ENCODE data around the gene MAD1L1. TPM values are rescaled to one million over a fixed set of nuclear protein-coding genes. Genes with fewer than 3 reads are reported as not detected.

The MAD1L1 gene
- total and polyA plus RNA-seq, 4 donors = 43.0 to 54.9 (median 49.9) TPM

DNA sequence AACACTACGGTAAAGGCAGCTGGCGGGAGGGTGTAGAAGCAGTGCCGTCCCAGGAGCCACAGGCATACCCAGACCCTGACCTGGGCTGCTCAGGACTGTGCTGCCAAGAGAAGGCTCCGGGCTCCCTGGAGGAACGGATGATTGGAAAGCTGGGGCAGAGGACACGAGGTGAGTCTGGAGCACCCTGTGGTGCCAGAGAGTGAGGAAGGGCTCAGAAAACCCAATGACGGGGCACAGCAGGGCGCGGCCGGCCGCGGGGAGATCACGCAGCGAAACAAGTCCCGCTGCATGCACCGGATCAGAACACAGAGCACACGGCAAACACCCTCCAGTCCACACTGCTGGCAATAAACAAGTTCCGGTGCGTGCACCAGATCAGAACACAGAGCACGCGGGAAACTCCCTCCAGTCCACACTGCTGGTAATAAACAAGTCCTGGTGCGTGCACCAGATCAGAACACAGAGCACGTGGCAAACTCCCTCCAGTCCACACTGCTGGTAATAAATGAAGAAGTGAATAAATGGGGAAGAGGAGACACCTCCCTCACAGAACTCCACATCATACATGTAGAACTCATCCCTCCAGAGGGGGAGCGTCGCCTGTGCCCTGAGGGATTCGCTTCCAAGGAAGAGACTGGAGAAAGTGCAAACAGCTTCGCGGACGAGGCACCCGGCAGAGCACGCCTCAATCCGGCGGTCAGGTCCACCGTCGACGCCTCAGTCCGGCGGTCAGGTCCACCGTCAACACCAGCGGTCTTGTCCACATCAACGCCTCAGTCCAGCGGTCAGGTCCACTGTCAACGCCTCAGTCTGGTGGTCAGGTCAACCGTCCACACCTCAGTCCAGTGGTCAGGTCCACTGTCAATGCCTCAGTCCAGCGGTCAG is 265.0 kb downstream of the MAD1L1 start:
- no peak for DNase-seq
- Histone ChIP-seq H3K36me3 (ENCODE audit: control insufficient read depth in 4 of 4, insufficient read depth in 4 of 4, low read length in 4 of 4) (peaks cover 0 to 9% (median 0%) of the 10 kb centered on the region in 4 donors), H3K9ac (ENCODE audit: insufficient read depth in 1 of 2, low read length in 2 of 2) (no peak overlapping the region), H3K4me1 (ENCODE audit: control insufficient read depth in 5 of 5, insufficient read depth in 5 of 5, low read length in 5 of 5) (no peaks in the 10 kb centered on the region), H3K4me3 (no peak overlapping the region), H3K9me3 (ENCODE audit: control insufficient read depth in 4 of 4, insufficient read depth in 3 of 4, low read length in 3 of 4) (no peaks in the 10 kb centered on the region), H3K27ac (ENCODE audit: low read depth in 1 of 2, low read length in 1 of 2) (no peak overlapping the region), H3K27me3 (ENCODE audit: control insufficient read depth in 3 of 3, insufficient read depth in 3 of 3, low read length in 2 of 3) (no peaks in the 10 kb centered on the region)
- WGBS, 2 donors = 95 to 98% methylated on average over 45 of the region's 45 CpGs
- no peak for TF ChIP-seq CTCF (IDR thresholded peaks at IDR 0.05; ENCODE audit: control extremely low read depth, extremely low read depth)
- ATAC-seq (ENCODE audit: insufficient read depth, low FRiP score) = no peak

- Histone ChIP-seq H3K27ac (ENCODE audit: low read depth in 1 of 2, low read length in 1 of 2) (no peak overlapping the region), H3K27me3 (ENCODE audit: control insufficient read depth in 3 of 3, insufficient read depth in 3 of 3, low read length in 2 of 3) (no peaks in the 10 kb centered on the region), H3K4me1 (ENCODE audit: control insufficient read depth in 5 of 5, insufficient read depth in 5 of 5, low read length in 5 of 5) (no peaks in the 10 kb centered on the region), H3K9ac (ENCODE audit: insufficient read depth in 1 of 2, low read length in 2 of 2) (no peak overlapping the region), H3K36me3 (ENCODE audit: control insufficient read depth in 4 of 4, insufficient read depth in 4 of 4, low read length in 4 of 4) (peaks cover 0 to 9% (median 0%) of the 10 kb centered on the region in 4 donors), H3K4me3 (no peak overlapping the region), H3K9me3 (ENCODE audit: control insufficient read depth in 4 of 4, insufficient read depth in 3 of 4, low read length in 3 of 4) (no peaks in the 10 kb centered on the region)
- no peak for ATAC-seq (ENCODE audit: insufficient read depth, low FRiP score)
- no peak for DNase-seq
- 95 to 96% methylated on average over 26 of the region's 26 CpGs for WGBS, 2 donors
- TF ChIP-seq CTCF (IDR thresholded peaks at IDR 0.05; ENCODE audit: control extremely low read depth, extremely low read depth) = no peak
Observed at GRCh38 chr7:1966631-1967200, 266.0 kb downstream of the MAD1L1 start.

- TF ChIP-seq CTCF (IDR thresholded peaks at IDR 0.05; ENCODE audit: control extremely low read depth, extremely low read depth) = no peak
- Histone ChIP-seq H3K27me3 (ENCODE audit: control insufficient read depth in 3 of 3, insufficient read depth in 3 of 3, low read length in 2 of 3) (no peaks in the 10 kb centered on the region), H3K27ac (ENCODE audit: low read depth in 1 of 2, low read length in 1 of 2) (no peak overlapping the region), H3K36me3 (ENCODE audit: control insufficient read depth in 4 of 4, insufficient read depth in 4 of 4, low read length in 4 of 4) (peaks cover 0 to 9% (median 0%) of the 10 kb centered on the region in 4 donors), H3K9me3 (ENCODE audit: control insufficient read depth in 4 of 4, insufficient read depth in 3 of 4, low read length in 3 of 4) (no peaks in the 10 kb centered on the region), H3K4me1 (ENCODE audit: control insufficient read depth in 5 of 5, insufficient read depth in 5 of 5, low read length in 5 of 5) (no peaks in the 10 kb centered on the region), H3K4me3 (no peak overlapping the region), H3K9ac (ENCODE audit: insufficient read depth in 1 of 2, low read length in 2 of 2) (no peak overlapping the region)
- WGBS, 2 donors = 94 to 97% methylated on average over 26 of the region's 26 CpGs
- no peak for ATAC-seq (ENCODE audit: insufficient read depth, low FRiP score)
- no peak for DNase-seq
Observed at GRCh38 chr7:1965579-1966294, 267.0 kb downstream of the MAD1L1 start.
